OCI-LY7 (cell line): Measurements from ENCODE around the gene RTKN. TPM values are rescaled to one million over a fixed set of nuclear protein-coding genes. Genes with fewer than 3 reads are reported as not detected.

Experiments
- BruUV-seq: library from RNA; stranded (reverse); fragments of 400-500 nt; replicated peaks from 2 replicates; lab custom pipeline; 2021; lab: Mats Ljungman, UMichigan
- CTCF ChIA-PET: fragments of 300-600 bp; sonication (Branson Sonifier 250); formaldehyde crosslinking; loops from one replicate; lab custom pipeline; 2022; ENCODE audit warnings: antibody characterized with exemption; ENCODE audit not compliant: unreplicated experiment; lab: Charles Lee
- POLR2A ChIA-PET: fragments of 300-600 bp; sonication (Branson Sonifier 250); formaldehyde crosslinking; loops from one replicate; lab custom pipeline; 2022; ENCODE audit warnings: antibody characterized with exemption; lab: Charles Lee
- DNase-seq: peaks from one replicate; pipeline ENCODE4 v3.0.0-alpha.2; 2015; ENCODE audit warnings: low spot score
- H2AFZ ChIP-seq: fragments of 200-600 bp; sonication (generic), shearing (Covaris generic); 2 replicates; pipeline ENCODE4 v1.6.1; 2014; ENCODE audit warnings: mild to moderate bottlenecking, antibody characterized with exemption, low read length, moderate library complexity
- H3K27ac ChIP-seq: fragments of 200-600 bp; sonication (generic); 2 replicates; pipeline ENCODE4 v1.5.1; 2014; ENCODE audit warnings: mixed run types, low read depth, mild to moderate bottlenecking, moderate library complexity, low read length, inconsistent platforms; ENCODE audit not compliant: poor library complexity, severe bottlenecking
- H3K36me3 ChIP-seq: fragments of 200-600 bp; sonication (generic); 2 replicates; pipeline ENCODE4 v1.6.1; 2014; ENCODE audit warnings: mild to moderate bottlenecking, antibody characterized with exemption, low read length, moderate library complexity, mixed read lengths; ENCODE audit not compliant: insufficient read depth
- H3K4me1 ChIP-seq: fragments of 200-600 bp; sonication (generic); 2 replicates; pipeline ENCODE4 v1.5.1; 2014; ENCODE audit warnings: mild to moderate bottlenecking, low read length; ENCODE audit not compliant: insufficient read depth, poor library complexity, severe bottlenecking
- H3K4me2 ChIP-seq: fragments of 200-600 bp; sonication (generic); 2 replicates; pipeline ENCODE4 v1.6.1; 2014; ENCODE audit warnings: mild to moderate bottlenecking, low read length
- H3K4me3 ChIP-seq: fragments of 200-600 bp; sonication (generic); 2 replicates; pipeline ENCODE4 v1.5.1; 2014; ENCODE audit warnings: mild to moderate bottlenecking, low read depth, low read length; ENCODE audit not compliant: poor library complexity, severe bottlenecking
- H3K79me2 ChIP-seq: fragments of 200-600 bp; sonication (generic); 2 replicates; pipeline ENCODE4 v1.6.1; 2016; ENCODE audit warnings: low read depth, mild to moderate bottlenecking, low read length, moderate library complexity, mixed read lengths; ENCODE audit not compliant: insufficient read depth
- H3K9me2 ChIP-seq: fragments of 200-600 bp; sonication (generic); 2 replicates; pipeline ENCODE4 v1.6.1; 2016; ENCODE audit warnings: mild to moderate bottlenecking, low read length, mixed read lengths; ENCODE audit not compliant: insufficient read depth
- H3K9me3 ChIP-seq: fragments of 200-600 bp; sonication (generic); 2 replicates; pipeline ENCODE4 v1.6.1; 2014; ENCODE audit warnings: mild to moderate bottlenecking, mixed run types, low read length, mixed read lengths
- H4K20me1 ChIP-seq: fragments of 200-600 bp; sonication (generic); 2 replicates; pipeline ENCODE4 v1.6.1; 2014; ENCODE audit warnings: mild to moderate bottlenecking, antibody characterized with exemption, low read length, moderate library complexity, mixed read lengths; ENCODE audit not compliant: insufficient read depth
- EZH2phosphoT487 ChIP-seq: fragments of 200-600 bp; sonication (generic); IDR thresholded peaks from 2 replicates; pipeline ENCODE4 v1.6.1; 2018; ENCODE audit warnings: low read depth, borderline replicate concordance, mild to moderate bottlenecking, mixed run types, antibody characterized with exemption, low read length, moderate library complexity, mixed read lengths
- intact Hi-C: fragments of 100-400 bp; cut with micrococcal nuclease; formaldehyde crosslinking; loops from one replicate; pipeline ENCODE4 v1.10.0; 2022; ENCODE audit not compliant: unreplicated experiment
- total RNA-seq, 2 experiments: library from RNA; depleted of rRNA in 1 of 2; stranded (reverse); fragments of >200 nt in 1 of 2; shearing (Covaris generic) in 1 of 2; gene quantifications; 2 replicates each; pipeline ENCODE4 v1.2.3, GENCODE V29; 2014 to 2022
- TF ChIP-seq, protein P1 (sequence below): fragments of 200-600 bp; sonication (generic); conservative IDR thresholded peaks from 2 replicates; pipeline ENCODE4 v1.5.1; 2014; ENCODE audit warnings: mild to moderate bottlenecking, antibody characterized with exemption, low read length, moderate library complexity, mixed read lengths

The RTKN gene
- total RNA-seq, 2 experiments from 2014 or later = 2.3 to 7.7 TPM

DNA sequence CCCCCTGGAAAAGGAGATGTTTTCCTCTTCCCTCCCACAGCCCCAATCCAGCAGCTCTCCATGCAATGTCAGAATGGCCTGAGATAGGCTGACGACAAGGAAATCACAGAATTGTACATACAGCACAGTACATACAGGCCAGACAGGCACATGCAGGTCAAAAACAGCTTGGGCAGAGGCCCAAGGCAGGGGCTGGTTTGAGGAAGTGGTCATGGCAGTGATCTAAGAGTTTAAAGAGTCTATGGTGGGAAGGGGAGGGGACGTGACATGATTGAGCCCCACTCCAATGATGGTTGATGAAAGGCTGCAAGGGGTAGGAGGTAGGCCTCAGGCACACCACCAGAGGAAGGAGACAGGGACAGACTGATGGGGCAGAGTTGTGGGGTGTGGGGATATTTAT, 65.9 kb downstream of the RTKN start:
- H2AFZ ChIP-seq = no peak overlapping the region
- no peak overlapping the region for H3K27ac ChIP-seq
- ChIA-PET POLR2A (no interaction called here), CTCF (no interaction called here)
- no peak for DNase-seq
- H3K4me1 ChIP-seq = peaks cover 9% of the 10 kb centered on the region
- H3K9me2 ChIP-seq = no peaks in the 10 kb centered on the region
- BruUV-seq = no TSS peak
- no peak overlapping the region for H3K4me2 ChIP-seq
- H3K79me2 ChIP-seq = no peaks in the 10 kb centered on the region
- H3K36me3 ChIP-seq = peaks cover 26% of the 10 kb centered on the region; the same call in 1 of the 2 replicates
- intact Hi-C loops = no loop called here
- TF ChIP-seq, protein P1, sequence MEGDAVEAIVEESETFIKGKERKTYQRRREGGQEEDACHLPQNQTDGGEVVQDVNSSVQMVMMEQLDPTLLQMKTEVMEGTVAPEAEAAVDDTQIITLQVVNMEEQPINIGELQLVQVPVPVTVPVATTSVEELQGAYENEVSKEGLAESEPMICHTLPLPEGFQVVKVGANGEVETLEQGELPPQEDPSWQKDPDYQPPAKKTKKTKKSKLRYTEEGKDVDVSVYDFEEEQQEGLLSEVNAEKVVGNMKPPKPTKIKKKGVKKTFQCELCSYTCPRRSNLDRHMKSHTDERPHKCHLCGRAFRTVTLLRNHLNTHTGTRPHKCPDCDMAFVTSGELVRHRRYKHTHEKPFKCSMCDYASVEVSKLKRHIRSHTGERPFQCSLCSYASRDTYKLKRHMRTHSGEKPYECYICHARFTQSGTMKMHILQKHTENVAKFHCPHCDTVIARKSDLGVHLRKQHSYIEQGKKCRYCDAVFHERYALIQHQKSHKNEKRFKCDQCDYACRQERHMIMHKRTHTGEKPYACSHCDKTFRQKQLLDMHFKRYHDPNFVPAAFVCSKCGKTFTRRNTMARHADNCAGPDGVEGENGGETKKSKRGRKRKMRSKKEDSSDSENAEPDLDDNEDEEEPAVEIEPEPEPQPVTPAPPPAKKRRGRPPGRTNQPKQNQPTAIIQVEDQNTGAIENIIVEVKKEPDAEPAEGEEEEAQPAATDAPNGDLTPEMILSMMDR = no peak
- TF ChIP-seq EZH2phosphoT487 = no peak
- no peaks in the 10 kb centered on the region for H3K9me3 ChIP-seq
- no peak overlapping the region for H3K4me3 ChIP-seq
- H4K20me1 ChIP-seq = 0 out of 2 replicates have a peak, but pooled peaks cover 7% of the 10 kb centered on the region

Other genes starting within 250 kb of the RTKN start
- gene MTHFD2, start 243.3 kb downstream of the RTKN start, total RNA-seq (2014; rRNA removed; shearing (Covaris generic)) = 220 and 250 TPM in 2 replicates
- 365 and 375 TPM in 2 replicates for gene MTHFD2, start 243.3 kb downstream of the RTKN start, total RNA-seq (2022)
- 1.1 and 1.2 TPM in 2 replicates for gene SLC4A5, start 98.5 kb downstream of the RTKN start, total RNA-seq (2014; rRNA removed; shearing (Covaris generic))
- 3.4 and 7.0 TPM in 2 replicates for gene SLC4A5, start 98.5 kb downstream of the RTKN start, total RNA-seq (2022)
- gene DCTN1, start 61.6 kb downstream of the RTKN start, total RNA-seq (2014; rRNA removed; shearing (Covaris generic)) = 45.5 and 50.3 TPM in 2 replicates
- 100 and 105 TPM in 2 replicates for gene DCTN1, start 61.6 kb downstream of the RTKN start, total RNA-seq (2022)
- 3.2 and 5.5 TPM in 2 replicates for gene C2orf81, start 20.3 kb downstream of the RTKN start, total RNA-seq (2014; rRNA removed; shearing (Covaris generic))
- gene C2orf81, start 20.3 kb downstream of the RTKN start, total RNA-seq (2022) = 20.7 and 22.5 TPM in 2 replicates
- gene WDR54, start 20.2 kb downstream of the RTKN start, total RNA-seq (2014; rRNA removed; shearing (Covaris generic)) = 55.5 and 64.7 TPM in 2 replicates
- 82.5 and 89.5 TPM in 2 replicates for gene WDR54, start 20.2 kb downstream of the RTKN start, total RNA-seq (2022)
- gene INO80B, start 13.2 kb upstream of the RTKN start, total RNA-seq (2014; rRNA removed; shearing (Covaris generic)) = 29.2 and 38.7 TPM in 2 replicates
- 43.1 and 44.5 TPM in 2 replicates for gene INO80B, start 13.2 kb upstream of the RTKN start, total RNA-seq (2022)
- gene WBP1, start 16.5 kb upstream of the RTKN start, total RNA-seq (2014; rRNA removed; shearing (Covaris generic)) = 70.7 and 70.8 TPM in 2 replicates
- 68.8 and 83.8 TPM in 2 replicates for gene WBP1, start 16.5 kb upstream of the RTKN start, total RNA-seq (2022)
- 46.9 and 51.3 TPM in 2 replicates for gene MOGS, start 23.4 kb upstream of the RTKN start, total RNA-seq (2014; rRNA removed; shearing (Covaris generic))
- 50.1 and 52.7 TPM in 2 replicates for gene MOGS, start 23.4 kb upstream of the RTKN start, total RNA-seq (2022)
- gene MRPL53, start 30.7 kb upstream of the RTKN start, total RNA-seq (2014; rRNA removed; shearing (Covaris generic)) = 46.1 and 85.7 TPM in 2 replicates
- 90.0 and 102 TPM in 2 replicates for gene MRPL53, start 30.7 kb upstream of the RTKN start, total RNA-seq (2022)
- gene CCDC142, start 41.1 kb upstream of the RTKN start, total RNA-seq (2014; rRNA removed; shearing (Covaris generic)) = 52.3 and 53.0 TPM in 2 replicates
- gene CCDC142, start 41.1 kb upstream of the RTKN start, total RNA-seq (2022) = 42.5 and 52.0 TPM in 2 replicates
- 34.6 and 49.5 TPM in 2 replicates for gene TTC31, start 41.1 kb upstream of the RTKN start, total RNA-seq (2014; rRNA removed; shearing (Covaris generic))
- 31.5 and 37.4 TPM in 2 replicates for gene TTC31, start 41.1 kb upstream of the RTKN start, total RNA-seq (2022)
- gene LBX2, start 57.7 kb upstream of the RTKN start, total RNA-seq (2014; rRNA removed; shearing (Covaris generic)) = not detected in 2 replicates
- not detected in 2 replicates for gene LBX2, start 57.7 kb upstream of the RTKN start, total RNA-seq (2022)
- gene PCGF1, start 65.8 kb upstream of the RTKN start, total RNA-seq (2014; rRNA removed; shearing (Covaris generic)) = 9.9 and 16.7 TPM in 2 replicates
- 15.9 and 21.5 TPM in 2 replicates for gene PCGF1, start 65.8 kb upstream of the RTKN start, total RNA-seq (2022)
- not detected in 2 replicates for gene TLX2, start 72.5 kb upstream of the RTKN start, total RNA-seq (2014; rRNA removed; shearing (Covaris generic))
- gene TLX2, start 72.5 kb upstream of the RTKN start, total RNA-seq (2022) = not detected in 2 replicates
- 0.32 and 0.54 TPM in 2 replicates for gene DQX1, start 84.3 kb upstream of the RTKN start, total RNA-seq (2014; rRNA removed; shearing (Covaris generic))
- 0.76 and 1.8 TPM in 2 replicates for gene DQX1, start 84.3 kb upstream of the RTKN start, total RNA-seq (2022)
- gene AUP1, start 87.8 kb upstream of the RTKN start, total RNA-seq (2014; rRNA removed; shearing (Covaris generic)) = 163 and 188 TPM in 2 replicates
- 121 and 122 TPM in 2 replicates for gene AUP1, start 87.8 kb upstream of the RTKN start, total RNA-seq (2022)
- 54.8 and 60.4 TPM in 2 replicates for gene HTRA2, start 88.0 kb upstream of the RTKN start, total RNA-seq (2014; rRNA removed; shearing (Covaris generic))
- gene HTRA2, start 88.0 kb upstream of the RTKN start, total RNA-seq (2022) = 50.7 and 59.4 TPM in 2 replicates
- 0.72 and 0.98 TPM in 2 replicates for gene LOXL3, start 112.0 kb upstream of the RTKN start, total RNA-seq (2014; rRNA removed; shearing (Covaris generic))
- gene LOXL3, start 112.0 kb upstream of the RTKN start, total RNA-seq (2022) = 0.21 and 0.79 TPM in 2 replicates
- gene DOK1, start 112.8 kb upstream of the RTKN start, total RNA-seq (2014; rRNA removed; shearing (Covaris generic)) = 13.4 and 19.3 TPM in 2 replicates
- gene DOK1, start 112.8 kb upstream of the RTKN start, total RNA-seq (2022) = 9.5 and 9.7 TPM in 2 replicates
- gene M1AP, start 206.4 kb upstream of the RTKN start, total RNA-seq (2014; rRNA removed; shearing (Covaris generic)) = not detected in 2 replicates
- gene M1AP, start 206.4 kb upstream of the RTKN start, total RNA-seq (2022) = not detected in 2 replicates
- 2.3 and 3.4 TPM in 2 replicates for gene SEMA4F, start 212.3 kb upstream of the RTKN start, total RNA-seq (2014; rRNA removed; shearing (Covaris generic))
- gene SEMA4F, start 212.3 kb upstream of the RTKN start, total RNA-seq (2022) = 3.3 and 4.3 TPM in 2 replicates